HG02588 (cell line): ENCODE results near the gene ME3.
"Not testable (repeated sequence)": the region's sequence is repeated elsewhere in the genome, so short reads cannot be mapped to it uniquely, and the experiment has no call there.

Experiments used
- ATAC-seq: cut with Tn5 transposase; IDR thresholded peaks from one replicate; pipeline ENCODE4 v1.9.1; 2021; ENCODE audit warnings: mild to moderate bottlenecking, moderate library complexity; ENCODE audit not compliant: unreplicated experiment

ME3 gene

GRCh38 chr11:86443415-86443814 is 229.0 kb downstream of the ME3 start:
- ATAC-seq = peak; percentile 41

GRCh38 chr11:86442827-86443226 is 229.6 kb downstream of the ME3 start:
- no peak for ATAC-seq

GRCh38 chr11:86442420-86442819 is 230.0 kb downstream of the ME3 start:
- ATAC-seq = no peak

GRCh38 chr11:86440843-86441242 is 231.6 kb downstream of the ME3 start:
- no peak for ATAC-seq

GRCh38 chr11:86440305-86440716 is 232.1 kb downstream of the ME3 start:
- ATAC-seq = no peak

- ATAC-seq = no peak
These were observed 233.7 kb downstream of the ME3 start for GRCh38 chr11:86438685-86439084.

GRCh38 chr11:86435711-86436110 is 236.7 kb downstream of the ME3 start:
- ATAC-seq = no peak

- ATAC-seq = not testable (repeated sequence)
These were observed 238.9 kb downstream of the ME3 start for GRCh38 chr11:86433361-86434095.

- ATAC-seq = peak; percentile 97
These were observed 241.2 kb downstream of the ME3 start for GRCh38 chr11:86431258-86431657.

GRCh38 chr11:86427441-86427840 is 245.0 kb downstream of the ME3 start:
- no peak for ATAC-seq

GRCh38 chr11:86423488-86423887 is 248.9 kb downstream of the ME3 start:
- not testable (repeated sequence) for ATAC-seq

GRCh38 chr11:86422371-86422770 is 250.0 kb downstream of the ME3 start:
- no peak for ATAC-seq

GRCh38 chr11:86421946-86422345 is 250.5 kb downstream of the ME3 start:
- ATAC-seq = no peak

- ATAC-seq = no peak
These were observed 253.5 kb downstream of the ME3 start for GRCh38 chr11:86418917-86419316.

GRCh38 chr11:86418513-86418912 is 253.9 kb downstream of the ME3 start:
- ATAC-seq = no peak

- ATAC-seq = no peak
These were observed 254.3 kb downstream of the ME3 start for GRCh38 chr11:86418106-86418505.

GRCh38 chr11:86416951-86417350 is 255.5 kb downstream of the ME3 start:
- not testable (repeated sequence) for ATAC-seq

GRCh38 chr11:86416494-86416893 is 255.9 kb downstream of the ME3 start:
- no peak for ATAC-seq

- ATAC-seq = no peak
These were observed 257.4 kb downstream of the ME3 start for GRCh38 chr11:86415026-86415425.

GRCh38 chr11:86414032-86414431 is 258.4 kb downstream of the ME3 start:
- ATAC-seq = no peak

- no peak for ATAC-seq
These were observed 263.6 kb downstream of the ME3 start for GRCh38 chr11:86408845-86409244.

GRCh38 chr11:86403458-86403857 is 269.0 kb downstream of the ME3 start:
- ATAC-seq = no peak

GRCh38 chr11:86398106-86398505 is 274.3 kb downstream of the ME3 start:
- ATAC-seq = no peak
